ENCODE results near the gene ROS1.

The ROS1 gene

GRCh38 chr6:117307655-117308054, 118.1 kb downstream of the ROS1 start:
- DNase-seq: no peak

GRCh38 chr6:117306227-117306790, 119.4 kb downstream of the ROS1 start:
- no peak for DNase-seq

- DNase-seq: no peak
Measured at GRCh38 chr6:117304446-117304845, 121.3 kb downstream of the ROS1 start.

- DNase-seq: no peak
Measured at GRCh38 chr6:117303323-117303722, 122.4 kb downstream of the ROS1 start.

- no peak for DNase-seq
Measured at GRCh38 chr6:117298941-117299340, 126.8 kb downstream of the ROS1 start.

- DNase-seq: no peak
Measured at GRCh38 chr6:117290173-117290846, 135.4 kb downstream of the ROS1 start.

GRCh38 chr6:117288083-117288715, 137.5 kb downstream of the ROS1 start:
- no peak for DNase-seq

- DNase-seq: no peak
Measured at GRCh38 chr6:117280922-117281321, 144.8 kb downstream of the ROS1 start.

- DNase-seq: no peak
Measured at GRCh38 chr6:117276778-117277316, 148.9 kb downstream of the ROS1 start.

- DNase-seq: no peak
Measured at GRCh38 chr6:117275711-117276110, 150.0 kb downstream of the ROS1 start.

GRCh38 chr6:117275205-117275604, 150.5 kb downstream of the ROS1 start:
- no peak for DNase-seq

GRCh38 chr6:117272891-117273290, 152.9 kb downstream of the ROS1 start:
- DNase-seq: no peak

- DNase-seq: no peak
Measured at GRCh38 chr6:117272032-117272866, 153.5 kb downstream of the ROS1 start.

GRCh38 chr6:117270843-117271507, 154.8 kb downstream of the ROS1 start:
- DNase-seq: no peak

- DNase-seq: no peak
Measured at GRCh38 chr6:117270055-117270842, 155.5 kb downstream of the ROS1 start.

- DNase-seq: no peak
Measured at GRCh38 chr6:117269638-117270054, 156.1 kb downstream of the ROS1 start.

GRCh38 chr6:117268924-117269323, 156.8 kb downstream of the ROS1 start:
- DNase-seq: no peak

- DNase-seq: no peak
Measured at GRCh38 chr6:117267766-117268534, 157.8 kb downstream of the ROS1 start.

GRCh38 chr6:117267054-117267347, 158.7 kb downstream of the ROS1 start:
- DNase-seq: no peak

GRCh38 chr6:117266257-117267053, 159.3 kb downstream of the ROS1 start:
- DNase-seq: no peak

All from GF-D8 (cell line).